Measurements from ENCODE around the gene HSPA12A. TPM values are rescaled to one million over a fixed set of nuclear protein-coding genes. Genes with fewer than 3 reads are reported as not detected.

Gene HSPA12A
- total and polyA plus RNA-seq, 2 of the 13 experiments (the other 11 are each of a cell fraction or from before 2014, with no cell fraction given), result 6.4 to 13.6 TPM

DNA sequence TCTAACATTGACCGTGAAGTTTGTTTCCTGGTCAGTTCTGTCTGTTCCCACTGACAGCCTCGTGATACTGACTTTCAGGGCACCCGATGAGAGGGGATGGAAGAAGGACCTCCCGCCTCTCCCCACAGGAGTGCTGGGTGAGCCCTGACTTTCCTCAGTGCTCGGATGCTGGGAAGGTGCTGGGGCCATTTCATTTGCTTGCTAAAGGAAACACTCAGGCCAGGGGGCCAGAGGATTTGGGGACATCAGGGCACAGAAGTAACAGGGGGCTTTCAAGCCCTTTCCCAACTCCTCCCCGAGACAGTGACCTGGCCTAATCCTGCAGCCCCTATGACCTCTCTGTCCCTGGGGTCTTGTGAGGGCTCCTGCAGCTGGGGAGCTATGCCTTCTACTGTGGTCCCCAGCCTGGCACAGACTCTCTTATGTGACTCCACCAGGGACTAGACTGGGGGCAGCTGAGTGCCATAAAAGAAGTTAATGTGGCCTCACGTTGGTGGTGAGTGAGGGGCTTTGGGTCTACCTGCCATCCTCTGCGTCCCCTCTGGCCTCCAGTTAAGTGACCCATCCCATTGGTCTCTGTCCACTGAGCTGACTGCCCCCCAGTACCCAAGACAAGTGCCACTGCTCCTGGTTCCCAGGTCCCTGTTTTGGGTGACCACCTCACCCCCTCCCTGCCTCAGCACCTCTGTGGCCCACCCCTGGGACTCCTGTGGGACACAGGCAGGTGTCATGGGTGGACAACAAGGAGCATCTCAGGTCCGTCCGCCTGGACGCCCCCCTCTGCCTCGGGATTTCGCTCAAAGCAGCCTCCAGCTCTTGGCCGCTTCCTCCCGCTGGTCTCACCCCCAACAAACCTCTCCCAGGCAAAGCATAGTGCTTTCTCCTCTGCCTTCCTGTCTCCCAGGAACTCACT, 33.4 kb upstream of the HSPA12A start:
- intact Hi-C loops (cut with micrococcal nuclease; ENCODE audit: unreplicated experiment) (no loop called here), in situ Hi-C loops (cut with HindIII; ENCODE audit: extremely low pct_ligation_motif_present, low pct_unique_long_range_greater_than_20kb) (no loop called here)
- ATAC-seq, result no peak
- Histone ChIP-seq H4K20me1 (ENCODE audit: insufficient read depth, low read length) (no peaks in the 10 kb centered on the region), H3K4me1 (ENCODE audit: insufficient read depth, low read length) (peaks cover 26% of the 10 kb centered on the region), H3K9ac (ENCODE audit: insufficient read depth, low read depth, low read length) (no peak overlapping the region), H2AFZ (ENCODE audit: low read length) (no peak overlapping the region), H3K27ac (ENCODE audit: extremely low read length, insufficient read depth, low read length) (no peak overlapping the region), H3K4me2 (ENCODE audit: low read depth, low read length) (no peak overlapping the region), H3K9me3 (ENCODE audit: low read length) (no peaks in the 10 kb centered on the region), H3K4me3 (replicated peaks in 1 of 3; ENCODE audit: insufficient read depth in 1 of 3, low read depth in 2 of 3, low read length in 3 of 3) (no peak overlapping the region), H3K79me2 (ENCODE audit: insufficient read depth, low read length) (no peaks in the 10 kb centered on the region), H3K27me3 (ENCODE audit: control insufficient read depth in 1 of 2, insufficient read depth in 2 of 2, low read length in 2 of 2) (peaks cover 0 to 7% of the 10 kb centered on the region in 2 experiments; a peak in 1 of 5 replicates), H3K36me3 (replicated peaks in 1 of 2; ENCODE audit: control insufficient read depth in 1 of 2, insufficient read depth in 2 of 2, low read length in 2 of 2) (no peaks in the 10 kb centered on the region)
- POLR2A ChIA-PET, result no interaction called here
- no TSS peak for BruUV-seq (replicated peaks)
- FAIRE-seq, result no peak
- 46% methylated on average over 14 of the region's 15 CpGs for WGBS (ENCODE audit: low lambda C conversion rate)
- CTCF ChIA-PET (ENCODE audit: low intra/inter-chr PET ratio, low total read pairs), result no interaction called here
- DNase-seq (ENCODE audit: low spot score), result no peak
- TF ChIP-seq ZSCAN21 (CRISPR knock-in tag; IDR thresholded peaks at IDR 0.05; ENCODE audit: borderline replicate concordance) (no peak), ZNF772 (CRISPR knock-in tag; IDR thresholded peaks at IDR 0.05) (no peak), SMC3 (IDR thresholded peaks at IDR 0.05; ENCODE audit: low read length) (no peak), ZNF12 (CRISPR knock-in tag; IDR thresholded peaks at IDR 0.05) (no peak), ZNF788 (CRISPR knock-in tag; IDR thresholded peaks at IDR 0.05; ENCODE audit: borderline replicate concordance) (no peak), ONECUT2 (CRISPR knock-in tag; IDR thresholded peaks at IDR 0.05) (no peak), ZNF10 (CRISPR knock-in tag; IDR thresholded peaks at IDR 0.05; ENCODE audit: borderline replicate concordance, low read depth) (no peak), EED (CRISPR knock-in tag; IDR thresholded peaks at IDR 0.05) (no peak), RNF2 (conservative IDR thresholded peaks at IDR 0.05; ENCODE audit: low read depth) (no peak), ZSCAN9 (CRISPR knock-in tag; IDR thresholded peaks at IDR 0.05; ENCODE audit: borderline replicate concordance) (no peak), FLYWCH1 (CRISPR knock-in tag; IDR thresholded peaks at IDR 0.05) (no peak), FOSL1 (CRISPR knock-in tag; IDR thresholded peaks at IDR 0.05; ENCODE audit: borderline replicate concordance) (no peak), ARHGAP35 (CRISPR knock-in tag; IDR thresholded peaks at IDR 0.05; ENCODE audit: borderline replicate concordance) (no peak), ZNF430 (CRISPR knock-in tag; IDR thresholded peaks at IDR 0.05) (no peak)
- TF ChIP-seq, protein P1, sequence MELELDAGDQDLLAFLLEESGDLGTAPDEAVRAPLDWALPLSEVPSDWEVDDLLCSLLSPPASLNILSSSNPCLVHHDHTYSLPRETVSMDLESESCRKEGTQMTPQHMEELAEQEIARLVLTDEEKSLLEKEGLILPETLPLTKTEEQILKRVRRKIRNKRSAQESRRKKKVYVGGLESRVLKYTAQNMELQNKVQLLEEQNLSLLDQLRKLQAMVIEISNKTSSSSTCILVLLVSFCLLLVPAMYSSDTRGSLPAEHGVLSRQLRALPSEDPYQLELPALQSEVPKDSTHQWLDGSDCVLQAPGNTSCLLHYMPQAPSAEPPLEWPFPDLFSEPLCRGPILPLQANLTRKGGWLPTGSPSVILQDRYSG (CRISPR knock-in tag; IDR thresholded peaks at IDR 0.05), result no peak
- TF ChIP-seq, protein P2, sequence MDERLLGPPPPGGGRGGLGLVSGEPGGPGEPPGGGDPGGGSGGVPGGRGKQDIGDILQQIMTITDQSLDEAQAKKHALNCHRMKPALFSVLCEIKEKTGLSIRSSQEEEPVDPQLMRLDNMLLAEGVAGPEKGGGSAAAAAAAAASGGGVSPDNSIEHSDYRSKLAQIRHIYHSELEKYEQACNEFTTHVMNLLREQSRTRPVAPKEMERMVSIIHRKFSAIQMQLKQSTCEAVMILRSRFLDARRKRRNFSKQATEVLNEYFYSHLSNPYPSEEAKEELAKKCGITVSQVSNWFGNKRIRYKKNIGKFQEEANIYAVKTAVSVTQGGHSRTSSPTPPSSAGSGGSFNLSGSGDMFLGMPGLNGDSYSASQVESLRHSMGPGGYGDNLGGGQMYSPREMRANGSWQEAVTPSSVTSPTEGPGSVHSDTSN (CRISPR knock-in tag; IDR thresholded peaks at IDR 0.05), result no peak
- TF ChIP-seq, protein P3, sequence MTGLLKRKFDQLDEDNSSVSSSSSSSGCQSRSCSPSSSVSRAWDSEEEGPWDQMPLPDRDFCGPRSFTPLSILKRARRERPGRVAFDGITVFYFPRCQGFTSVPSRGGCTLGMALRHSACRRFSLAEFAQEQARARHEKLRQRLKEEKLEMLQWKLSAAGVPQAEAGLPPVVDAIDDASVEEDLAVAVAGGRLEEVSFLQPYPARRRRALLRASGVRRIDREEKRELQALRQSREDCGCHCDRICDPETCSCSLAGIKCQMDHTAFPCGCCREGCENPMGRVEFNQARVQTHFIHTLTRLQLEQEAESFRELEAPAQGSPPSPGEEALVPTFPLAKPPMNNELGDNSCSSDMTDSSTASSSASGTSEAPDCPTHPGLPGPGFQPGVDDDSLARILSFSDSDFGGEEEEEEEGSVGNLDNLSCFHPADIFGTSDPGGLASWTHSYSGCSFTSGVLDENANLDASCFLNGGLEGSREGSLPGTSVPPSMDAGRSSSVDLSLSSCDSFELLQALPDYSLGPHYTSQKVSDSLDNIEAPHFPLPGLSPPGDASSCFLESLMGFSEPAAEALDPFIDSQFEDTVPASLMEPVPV (CRISPR knock-in tag; IDR thresholded peaks at IDR 0.05), result no peak
- TF ChIP-seq, protein P4, sequence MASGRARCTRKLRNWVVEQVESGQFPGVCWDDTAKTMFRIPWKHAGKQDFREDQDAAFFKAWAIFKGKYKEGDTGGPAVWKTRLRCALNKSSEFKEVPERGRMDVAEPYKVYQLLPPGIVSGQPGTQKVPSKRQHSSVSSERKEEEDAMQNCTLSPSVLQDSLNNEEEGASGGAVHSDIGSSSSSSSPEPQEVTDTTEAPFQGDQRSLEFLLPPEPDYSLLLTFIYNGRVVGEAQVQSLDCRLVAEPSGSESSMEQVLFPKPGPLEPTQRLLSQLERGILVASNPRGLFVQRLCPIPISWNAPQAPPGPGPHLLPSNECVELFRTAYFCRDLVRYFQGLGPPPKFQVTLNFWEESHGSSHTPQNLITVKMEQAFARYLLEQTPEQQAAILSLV (CRISPR knock-in tag; IDR thresholded peaks at IDR 0.05; ENCODE audit: borderline replicate concordance), result no peak
- TF ChIP-seq, protein P5, sequence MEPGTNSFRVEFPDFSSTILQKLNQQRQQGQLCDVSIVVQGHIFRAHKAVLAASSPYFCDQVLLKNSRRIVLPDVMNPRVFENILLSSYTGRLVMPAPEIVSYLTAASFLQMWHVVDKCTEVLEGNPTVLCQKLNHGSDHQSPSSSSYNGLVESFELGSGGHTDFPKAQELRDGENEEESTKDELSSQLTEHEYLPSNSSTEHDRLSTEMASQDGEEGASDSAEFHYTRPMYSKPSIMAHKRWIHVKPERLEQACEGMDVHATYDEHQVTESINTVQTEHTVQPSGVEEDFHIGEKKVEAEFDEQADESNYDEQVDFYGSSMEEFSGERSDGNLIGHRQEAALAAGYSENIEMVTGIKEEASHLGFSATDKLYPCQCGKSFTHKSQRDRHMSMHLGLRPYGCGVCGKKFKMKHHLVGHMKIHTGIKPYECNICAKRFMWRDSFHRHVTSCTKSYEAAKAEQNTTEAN (CRISPR knock-in tag; conservative IDR thresholded peaks at IDR 0.05), result no peak
